OCI-LY1 (cell line): ENCODE measurements around the gene PIGQ.

Source experiments
- H2AFZ ChIP-seq: fragments of 200-600 bp; sonication (generic), shearing (Covaris generic); 2 replicates; pipeline ENCODE4 v1.6.0; 2014; ENCODE audit warnings: antibody characterized with exemption, mild to moderate bottlenecking, low read length
- H3F3A ChIP-seq: fragments of 200-600 bp; sonication (generic), shearing (Covaris generic); 2 replicates; pipeline ENCODE4 v1.6.0; 2014; ENCODE audit warnings: mild to moderate bottlenecking, antibody characterized with exemption, low read length, moderate library complexity; ENCODE audit not compliant: insufficient read depth
- H3K27ac ChIP-seq: fragments of 200-600 bp; sonication (generic); 2 replicates; pipeline ENCODE4 v1.5.1; 2014; ENCODE audit warnings: low read length, mixed run types, mild to moderate bottlenecking, low read depth; ENCODE audit not compliant: poor library complexity, severe bottlenecking
- H3K27me3 ChIP-seq: fragments of 200-600 bp; sonication (generic); 2 replicates; pipeline ENCODE4 v1.6.0; 2014; ENCODE audit warnings: antibody characterized with exemption, mild to moderate bottlenecking, low read length, moderate library complexity; ENCODE audit not compliant: insufficient read depth
- H3K36me3 ChIP-seq: fragments of 200-600 bp; sonication (generic); 2 replicates; pipeline ENCODE4 v1.6.1; 2014; ENCODE audit warnings: mild to moderate bottlenecking, antibody characterized with exemption, low read length, moderate library complexity, mixed read lengths; ENCODE audit not compliant: insufficient read depth
- H3K4me1 ChIP-seq: fragments of 200-600 bp; sonication (generic); 2 replicates; pipeline ENCODE4 v1.5.1; 2014; ENCODE audit warnings: mild to moderate bottlenecking, low read length, moderate library complexity; ENCODE audit not compliant: insufficient read depth, severe bottlenecking
- H3K4me2 ChIP-seq: fragments of 200-600 bp; sonication (generic), shearing (Covaris generic); 2 replicates; pipeline ENCODE4 v1.6.1; 2014; ENCODE audit warnings: low read length
- H3K4me3 ChIP-seq: fragments of 200-600 bp; sonication (generic); 2 replicates; pipeline ENCODE4 v1.5.1; 2014; ENCODE audit warnings: low read length, low read depth, mild to moderate bottlenecking, mixed read lengths; ENCODE audit not compliant: poor library complexity, severe bottlenecking
- H3K79me2 ChIP-seq: fragments of 200-600 bp; shearing (Covaris generic); 2 replicates; pipeline ENCODE4 v1.6.1; 2016; ENCODE audit warnings: mixed run types, low read length, mixed read lengths; ENCODE audit not compliant: insufficient read depth
- H3K9ac ChIP-seq: fragments of 200-600 bp; sonication (generic), shearing (Covaris generic); 2 replicates; pipeline ENCODE4 v1.6.1; 2014; ENCODE audit warnings: mild to moderate bottlenecking, low read length, mixed read lengths
- H3K9me2 ChIP-seq: fragments of 200-600 bp; sonication (generic), shearing (Covaris generic); 2 replicates; pipeline ENCODE4 v1.6.1; 2014; ENCODE audit warnings: low read depth, mild to moderate bottlenecking, low read length, mixed read lengths
- H3K9me3 ChIP-seq: fragments of 200-600 bp; shearing (Covaris generic); 2 replicates; pipeline ENCODE4 v1.6.1; 2014; ENCODE audit warnings: low read length, mixed read lengths
- H4K20me1 ChIP-seq: fragments of 200-600 bp; sonication (generic), shearing (Covaris generic); 2 replicates; pipeline ENCODE4 v1.6.0; 2016; ENCODE audit warnings: mild to moderate bottlenecking, low read length; ENCODE audit not compliant: insufficient read depth
- EZH2 ChIP-seq: fragments of 200-600 bp; sonication (generic), shearing (Covaris generic); IDR thresholded peaks from 2 replicates; pipeline ENCODE4 v1.8.0; 2017; ENCODE audit warnings: borderline replicate concordance, mixed run types, mild to moderate bottlenecking, antibody characterized with exemption, low read length, moderate library complexity, mixed read lengths
- TF ChIP-seq, protein P1 (sequence below): fragments of 200-600 bp; sonication (generic), shearing (Covaris generic); IDR thresholded peaks from 2 replicates; pipeline ENCODE4 v1.5.1; 2017; ENCODE audit warnings: mild to moderate bottlenecking, antibody characterized with exemption, low read length, moderate library complexity, mixed read lengths

PIGQ gene

DNA sequence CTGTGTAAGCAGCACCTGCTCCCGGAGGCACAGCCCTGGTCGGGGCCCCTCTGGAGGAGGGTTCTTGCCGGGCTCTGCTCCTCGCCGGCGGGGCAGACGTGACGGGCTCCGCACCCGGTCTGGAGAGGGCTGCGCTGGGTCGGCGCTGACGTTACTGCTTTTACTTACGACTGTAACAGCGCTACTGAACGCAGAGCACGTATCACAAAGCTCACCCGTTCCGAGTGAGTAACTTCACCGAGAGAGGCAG lies 18.8 kb downstream of the PIGQ start:
- Histone ChIP-seq H3F3A (no peaks in the 10 kb centered on the region), H2AFZ (no peak overlapping the region), H3K4me3 (peak overlapping the region; percentile 84), H3K9me2 (no peaks in the 10 kb centered on the region), H3K4me1 (peaks cover 37% of the 10 kb centered on the region), H3K36me3 (no peaks in the 10 kb centered on the region), H3K4me2 (peak overlapping the region; percentile 75), H3K79me2 (no peaks in the 10 kb centered on the region), H3K27me3 (no peaks in the 10 kb centered on the region), H3K27ac (peak overlapping the region; percentile 81), H3K9ac (peak overlapping the region; percentile 89), H4K20me1 (no peaks in the 10 kb centered on the region), H3K9me3 (no peaks in the 10 kb centered on the region)
- TF ChIP-seq EZH2 = no peak
- TF ChIP-seq, protein P1, sequence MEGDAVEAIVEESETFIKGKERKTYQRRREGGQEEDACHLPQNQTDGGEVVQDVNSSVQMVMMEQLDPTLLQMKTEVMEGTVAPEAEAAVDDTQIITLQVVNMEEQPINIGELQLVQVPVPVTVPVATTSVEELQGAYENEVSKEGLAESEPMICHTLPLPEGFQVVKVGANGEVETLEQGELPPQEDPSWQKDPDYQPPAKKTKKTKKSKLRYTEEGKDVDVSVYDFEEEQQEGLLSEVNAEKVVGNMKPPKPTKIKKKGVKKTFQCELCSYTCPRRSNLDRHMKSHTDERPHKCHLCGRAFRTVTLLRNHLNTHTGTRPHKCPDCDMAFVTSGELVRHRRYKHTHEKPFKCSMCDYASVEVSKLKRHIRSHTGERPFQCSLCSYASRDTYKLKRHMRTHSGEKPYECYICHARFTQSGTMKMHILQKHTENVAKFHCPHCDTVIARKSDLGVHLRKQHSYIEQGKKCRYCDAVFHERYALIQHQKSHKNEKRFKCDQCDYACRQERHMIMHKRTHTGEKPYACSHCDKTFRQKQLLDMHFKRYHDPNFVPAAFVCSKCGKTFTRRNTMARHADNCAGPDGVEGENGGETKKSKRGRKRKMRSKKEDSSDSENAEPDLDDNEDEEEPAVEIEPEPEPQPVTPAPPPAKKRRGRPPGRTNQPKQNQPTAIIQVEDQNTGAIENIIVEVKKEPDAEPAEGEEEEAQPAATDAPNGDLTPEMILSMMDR = no peak

- Histone ChIP-seq H2AFZ (no peak overlapping the region), H3K4me2 (peak overlapping the region; percentile 75), H4K20me1 (no peaks in the 10 kb centered on the region), H3K9ac (peak overlapping the region; percentile 89), H3K9me3 (no peaks in the 10 kb centered on the region), H3K9me2 (no peaks in the 10 kb centered on the region), H3K79me2 (no peaks in the 10 kb centered on the region), H3F3A (no peaks in the 10 kb centered on the region), H3K4me3 (peak overlapping the region; percentile 84), H3K27me3 (no peaks in the 10 kb centered on the region), H3K36me3 (no peaks in the 10 kb centered on the region), H3K27ac (peak overlapping the region; percentile 81), H3K4me1 (peaks cover 37% of the 10 kb centered on the region)
- TF ChIP-seq, protein P1 = no peak
- TF ChIP-seq EZH2 = no peak
Measured at GRCh38 chr16:588889-589657, 19.3 kb downstream of the PIGQ start.

- Histone ChIP-seq H3K36me3 (no peaks in the 10 kb centered on the region), H3F3A (no peaks in the 10 kb centered on the region), H4K20me1 (no peaks in the 10 kb centered on the region), H3K27me3 (no peaks in the 10 kb centered on the region), H3K9ac (peak within 1 kb of the TSS; percentile 89), H3K9me3 (no peaks in the 10 kb centered on the region), H3K4me1 (peaks cover 37% of the 10 kb centered on the region), H2AFZ (no peak within 1 kb of the TSS), H3K4me3 (peak within 1 kb of the TSS; percentile 88), H3K27ac (peak within 1 kb of the TSS; percentile 81), H3K9me2 (no peaks in the 10 kb centered on the region), H3K4me2 (peak within 1 kb of the TSS; percentile 97), H3K79me2 (no peaks in the 10 kb centered on the region)
- TF ChIP-seq, protein P1 = no peak
- no peak for TF ChIP-seq EZH2
Measured at GRCh38 chr16:589658-590187, 20.0 kb downstream of the PIGQ start, which contains the start of gene RAB40C. Gene RAB40C (plus strand): TSS chr16:590066. CDS start chr16:590292, 226 bp downstream.
